Testis (tissue), 3 donors: ENCODE data around the gene ALG9. TPM values are rescaled to one million over a fixed set of nuclear protein-coding genes. Genes with fewer than 3 reads are reported as not detected.
A peak's percentile ranks its signal among the peaks of the same experiment; 100 is the strongest.

Experiments
- DNase-seq: peaks from one replicate; pipeline ENCODE4 v3.0.0-alpha.2; 2019
- H3K27ac ChIP-seq, 2 donors: fragments of 200-600 bp; sonication (generic); one replicate each; pipeline ENCODE4 v1.5.1; 2019
- H3K27me3 ChIP-seq: fragments of 200-600 bp; sonication (generic); one replicate; pipeline ENCODE4 v1.5.1; 2019
- H3K36me3 ChIP-seq: fragments of 200-600 bp; sonication (generic); one replicate; pipeline ENCODE4 v1.5.1; 2017; ENCODE audit warnings: low read depth; ENCODE audit errors: missing control alignments
- H3K4me1 ChIP-seq: fragments of 200-600 bp; sonication (generic); one replicate; pipeline ENCODE4 v1.5.1; 2019
- H3K4me3 ChIP-seq, 2 donors: fragments of 200-600 bp; sonication (generic); one replicate each; pipeline ENCODE4 v1.5.1; 2017 to 2019
- H3K9me3 ChIP-seq: fragments of 200-600 bp; sonication (generic); one replicate; pipeline ENCODE4 v1.5.1; 2017
- CTCF ChIP-seq, 3 experiments: fragments of 450-650 bp in 2 of 3; fragments of 200-600 bp in 1 of 3; sonication (generic) in 1 of 3; IDR thresholded peaks; one replicate each; pipeline ENCODE4 v1.5.1; 2016 to 2019; ENCODE audit warnings: antibody characterized with exemption in 3 of 3, mild to moderate bottlenecking in 2 of 3, moderate library complexity in 1 of 3
- POLR2A ChIP-seq: fragments of 450-650 bp; IDR thresholded peaks from one replicate; pipeline ENCODE4 v1.6.1; 2017; ENCODE audit warnings: antibody characterized with exemption, mild to moderate bottlenecking, moderate library complexity
- WGBS, 2 donors: methylation state at CpG; one replicate each; pipeline ENCODE4 v1.1.5; 2018; 5-methylcytosine and 5-hydroxymethylcytosine counted together
- intact Hi-C: fragments of 100-400 bp; cut with DNase I; formaldehyde crosslinking; loops from one replicate; pipeline ENCODE4 v1.15.1; 2023; ENCODE audit warnings: low total_unique reads
- polyA plus RNA-seq: library from polyadenylated mRNA; stranded (reverse); fragments of 350-450 nt; fragmentation: Illumina TruSeq; extraction: RNeasy Lipid Tissue Mini Kit (QIAGEN cat#74804); gene quantifications from one replicate; pipeline ENCODE4 v1.2.3, GENCODE V29; 2014; ENCODE audit warnings: low read depth, low replicate concordance; ENCODE audit not compliant: insufficient read depth
- total RNA-seq, 2 donors: library from RNA; depleted of rRNA; stranded (reverse); fragments of >200 nt; gene quantifications; one replicate each; pipeline ENCODE4 v1.2.3, GENCODE V29; 2016

ALG9 gene
- total and polyA plus RNA-seq, 3 donors from 2014 or later, result 40.1 to 42.0 (median 41.3) TPM

GRCh38 chr11:111846063-111846462, 25.3 kb downstream of the ALG9 start:
- intact Hi-C loops, result loop anchor here (10.0 kb wide), 1 partner anchor 281 kb away; no protein-coding TSS in a partner anchor
- no peaks in the 10 kb centered on the region for H3K9me3 ChIP-seq
- TF ChIP-seq POLR2A, result no peak
- TF ChIP-seq CTCF (IDR thresholded peaks at IDR 0.05), result no peak
- H3K36me3 ChIP-seq, result no peaks in the 10 kb centered on the region
- H3K4me1 ChIP-seq, result no peaks in the 10 kb centered on the region
- no peaks in the 10 kb centered on the region for H3K27me3 ChIP-seq
- no peak overlapping the region for H3K27ac ChIP-seq
- DNase-seq, result no peak
- 85 to 91% methylated on average over 2 of the region's 2 CpGs for whole genome bisulfite sequencing, 2 donors
- H3K4me3 ChIP-seq, result no peak overlapping the region

- H3K27me3 ChIP-seq, result no peaks in the 10 kb centered on the region
- intact Hi-C loops, result loop anchor here (10.0 kb wide), 1 partner anchor 281 kb away; no protein-coding TSS in a partner anchor
- DNase-seq, result no peak
- H3K27ac ChIP-seq, result no peak overlapping the region
- no peak for TF ChIP-seq POLR2A
- no peak for TF ChIP-seq CTCF (IDR thresholded peaks at IDR 0.05)
- H3K9me3 ChIP-seq, result no peaks in the 10 kb centered on the region
- no peaks in the 10 kb centered on the region for H3K36me3 ChIP-seq
- no peaks in the 10 kb centered on the region for H3K4me1 ChIP-seq
- no peak overlapping the region for H3K4me3 ChIP-seq
- WGBS, 2 donors, result 86 to 93% methylated on average over 7 of the region's 7 CpGs
These were observed 25.9 kb downstream of the ALG9 start for GRCh38 chr11:111845276-111846028.

- H3K27ac ChIP-seq, result no peak overlapping the region
- no peak for DNase-seq
- no peaks in the 10 kb centered on the region for H3K36me3 ChIP-seq
- H3K4me3 ChIP-seq, result no peak overlapping the region
- WGBS, 2 donors, result 87 to 93% methylated on average over 5 of the region's 5 CpGs
- TF ChIP-seq CTCF (IDR thresholded peaks at IDR 0.05) (no peak), POLR2A (no peak)
- intact Hi-C loops, result loop anchor here (10.0 kb wide), 1 partner anchor 279 kb away; no protein-coding TSS in a partner anchor
- no peaks in the 10 kb centered on the region for H3K4me1 ChIP-seq
- no peaks in the 10 kb centered on the region for H3K9me3 ChIP-seq
- H3K27me3 ChIP-seq, result no peaks in the 10 kb centered on the region
These were observed 27.7 kb downstream of the ALG9 start for GRCh38 chr11:111843661-111844060.

- peak; percentile 96 for DNase-seq
- H3K9me3 ChIP-seq, result no peaks in the 10 kb centered on the region
- intact Hi-C loops, result loop anchor here (10.0 kb wide), 1 partner anchor 277 kb away; no protein-coding TSS in a partner anchor
- H3K4me3 ChIP-seq, result no peak overlapping the region
- H3K4me1 ChIP-seq, result no peaks in the 10 kb centered on the region
- no peaks in the 10 kb centered on the region for H3K36me3 ChIP-seq
- TF ChIP-seq POLR2A, result no peak
- peak; percentile 94 to 96 (median 95) for TF ChIP-seq CTCF (IDR thresholded peaks at IDR 0.05)
- WGBS, 2 donors, result 26 to 36% methylated on average over 10 of the region's 10 CpGs
- no peaks in the 10 kb centered on the region for H3K27me3 ChIP-seq
- H3K27ac ChIP-seq, result no peak overlapping the region
These were observed 29.9 kb downstream of the ALG9 start for GRCh38 chr11:111841370-111842053.
